Liver (tissue), 9 donors: ENCODE data around the gene ITPRIPL2. TPM values are rescaled to one million over a fixed set of nuclear protein-coding genes. Genes with fewer than 3 reads are reported as not detected.

Source experiments
- DNase-seq: peaks from one replicate; pipeline ENCODE4 v3.0.0-alpha.2; 2017; ENCODE audit warnings: low spot score
- H3K27ac ChIP-seq, 2 donors: one replicate each; pipeline ENCODE4 v1.7.0; 2013; ENCODE audit warnings: inconsistent platforms in 2 of 2, low read length in 2 of 2, control low read depth in 1 of 2, low read depth in 1 of 2, mild to moderate bottlenecking in 1 of 2
- H3K27me3 ChIP-seq, 4 donors: one replicate each; pipeline versions ENCODE4 v1.6.1 to v1.7.0; 2013; ENCODE audit warnings: low read length in 3 of 4, inconsistent platforms in 1 of 4, mild to moderate bottlenecking in 1 of 4, moderate library complexity in 1 of 4; ENCODE audit not compliant: control insufficient read depth in 4 of 4, insufficient read depth in 4 of 4
- H3K36me3 ChIP-seq, 4 donors: one replicate each; pipeline versions ENCODE4 v1.6.1 to v1.7.0; 2013; ENCODE audit warnings: low read length in 3 of 4, mild to moderate bottlenecking in 3 of 4, low read depth in 1 of 4, moderate library complexity in 1 of 4; ENCODE audit not compliant: control insufficient read depth in 4 of 4, insufficient read depth in 3 of 4
- H3K4me1 ChIP-seq, 4 donors: one replicate each; pipeline versions ENCODE4 v1.6.1 to v1.7.0; 2013; ENCODE audit warnings: low read length in 3 of 4, mild to moderate bottlenecking in 3 of 4, moderate library complexity in 1 of 4; ENCODE audit not compliant: control insufficient read depth in 4 of 4, insufficient read depth in 4 of 4
- H3K4me3 ChIP-seq, 3 donors: one replicate each; pipeline versions ENCODE4 v1.6.1 to v1.7.0; 2013; ENCODE audit warnings: low read length in 3 of 3, control low read depth in 1 of 3, low read depth in 1 of 3, mild to moderate bottlenecking in 1 of 3
- H3K9ac ChIP-seq, 2 donors: one replicate each; pipeline ENCODE4 v1.7.0; 2013; ENCODE audit warnings: low read length in 2 of 2, mild to moderate bottlenecking in 2 of 2, moderate library complexity in 2 of 2, control low read depth in 1 of 2, low read depth in 1 of 2
- H3K9me3 ChIP-seq, 4 donors: one replicate each; pipeline versions ENCODE4 v1.6.1 to v1.7.0; 2013; ENCODE audit warnings: low read length in 3 of 4; ENCODE audit not compliant: control insufficient read depth in 4 of 4
- ATF3 ChIP-seq: IDR thresholded peaks from 2 replicates; pipeline ENCODE4 v1.6.1; 2016; ENCODE audit warnings: antibody characterized with exemption
- CTCF ChIP-seq: fragments of 150-350 bp; IDR thresholded peaks from 2 replicates; pipeline ENCODE4 v1.5.1; 2017; ENCODE audit warnings: improper control_type of control experiment, low read depth, low read length; ENCODE audit not compliant: missing input control
- EGR1 ChIP-seq, 2 donors: IDR thresholded peaks; 2 replicates each; pipeline ENCODE4 v1.6.1; 2016 to 2018; ENCODE audit warnings: antibody characterized with exemption in 2 of 2, low read depth in 2 of 2
- FOXA1 ChIP-seq: IDR thresholded peaks from 2 replicates; pipeline ENCODE4 v1.6.1; 2016; ENCODE audit warnings: antibody characterized with exemption
- FOXA2 ChIP-seq: IDR thresholded peaks from 2 replicates; pipeline ENCODE4 v1.6.1; 2016; ENCODE audit warnings: antibody characterized with exemption
- GABPA ChIP-seq, 2 donors: IDR thresholded peaks in 1 of 2; conservative IDR thresholded peaks in 1 of 2; 2 replicates each; pipeline ENCODE4 v1.6.1; 2016; ENCODE audit warnings: antibody characterized with exemption in 2 of 2, mild to moderate bottlenecking in 1 of 2, moderate library complexity in 1 of 2
- HNF4A ChIP-seq, 2 donors: conservative IDR thresholded peaks; 2 replicates each; pipeline ENCODE4 v1.6.1; 2016; ENCODE audit warnings: antibody characterized with exemption in 2 of 2, mild to moderate bottlenecking in 2 of 2
- HNF4G ChIP-seq: IDR thresholded peaks from 2 replicates; pipeline ENCODE4 v1.6.1; 2016; ENCODE audit warnings: antibody characterized with exemption
- JUND ChIP-seq, 2 donors: IDR thresholded peaks; 2 replicates each; pipeline ENCODE4 v1.6.1; 2016; ENCODE audit warnings: antibody characterized with exemption in 2 of 2
- MAX ChIP-seq: IDR thresholded peaks from 2 replicates; pipeline ENCODE4 v1.6.1; 2016; ENCODE audit warnings: antibody characterized with exemption
- NR2F2 ChIP-seq: IDR thresholded peaks from 2 replicates; pipeline ENCODE4 v1.6.1; 2016; ENCODE audit warnings: antibody characterized with exemption
- RAD21 ChIP-seq, 2 donors: IDR thresholded peaks; 2 replicates each; pipeline ENCODE4 v1.6.1; 2016; ENCODE audit warnings: antibody characterized with exemption in 2 of 2, mild to moderate bottlenecking in 2 of 2
- REST ChIP-seq: IDR thresholded peaks from 2 replicates; pipeline ENCODE4 v1.6.1; 2016; ENCODE audit warnings: antibody characterized with exemption, mild to moderate bottlenecking
- RXRA ChIP-seq, 2 donors: IDR thresholded peaks; 2 replicates each; pipeline ENCODE4 v1.6.1; 2017 to 2018; ENCODE audit warnings: antibody characterized with exemption in 2 of 2, mild to moderate bottlenecking in 1 of 2
- SP1 ChIP-seq: IDR thresholded peaks from 2 replicates; pipeline ENCODE4 v1.6.1; 2018; ENCODE audit warnings: antibody characterized with exemption, mild to moderate bottlenecking
- TAF1 ChIP-seq: conservative IDR thresholded peaks from 2 replicates; pipeline ENCODE4 v1.6.1; 2016; ENCODE audit warnings: antibody characterized with exemption, mild to moderate bottlenecking
- YY1 ChIP-seq: IDR thresholded peaks from 2 replicates; pipeline ENCODE4 v1.6.1; 2016; ENCODE audit warnings: antibody characterized with exemption, mild to moderate bottlenecking
- ZBTB33 ChIP-seq: IDR thresholded peaks from 2 replicates; pipeline ENCODE4 v1.6.1; 2016; ENCODE audit warnings: antibody characterized with exemption
- WGBS: extraction: QIAGEN DNeasy Blood & Tissue Kit; methylation state at CpG from one replicate; pipeline ENCODE4 v1.1.7; 2013; 5-methylcytosine and 5-hydroxymethylcytosine counted together
- polyA plus RNA-seq, 2 donors: library from polyadenylated mRNA; stranded (reverse) in 1 of 2; unstranded in 1 of 2; fragments of 200-250 nt in 1 of 2; fragments of >200 nt in 1 of 2; fragmentation: Nextera tagmentation in 1 of 2; extraction: Ambion mirVana in 1 of 2; gene quantifications; one replicate each; pipeline versions ENCODE4 v1.2.1 to v1.2.3, GENCODE V29; 2013 to 2015
- total RNA-seq, 2 donors: library from RNA; depleted of rRNA; stranded (reverse); fragments of >200 nt; gene quantifications; one replicate each; pipeline ENCODE4 v1.2.3, GENCODE V29; 2014
- donor health status: healthy.
- donor health status: healthy.
- donor health status: healthy.
- donor health status: healthy.
- donor health status: healthy.

Gene ITPRIPL2
- total and polyA plus RNA-seq, 4 donors = 2.2 to 14.3 (median 5.5) TPM

- Histone ChIP-seq H3K27ac (no peak overlapping the region), H3K27me3 (no peaks in the 10 kb centered on the region), H3K9me3 (peaks cover 0 to 3% (median under 1%) of the 10 kb centered on the region in 4 donors), H3K4me3 (no peak overlapping the region), H3K36me3 (no peaks in the 10 kb centered on the region), H3K4me1 (peaks cover 5 to 29% (median 14%) of the 10 kb centered on the region in 4 donors), H3K9ac (no peak overlapping the region)
- no peak for TF ChIP-seq FOXA1
- no peak for TF ChIP-seq MAX
- no peak for TF ChIP-seq NR2F2
- no peak for TF ChIP-seq ZBTB33
- no peak for TF ChIP-seq ATF3
- no peak for TF ChIP-seq YY1
- TF ChIP-seq GABPA (IDR thresholded peaks at IDR 0.05 in 1 of 2, conservative IDR thresholded peaks at IDR 0.05 in 1 of 2) = no peak
- no peak for TF ChIP-seq HNF4A (conservative IDR thresholded peaks at IDR 0.05)
- no peak for DNase-seq
Observed at GRCh38 chr16:19126300-19126699, 12.5 kb downstream of the ITPRIPL2 start.

GRCh38 chr16:19127205-19127604 is 13.4 kb downstream of the ITPRIPL2 start:
- Histone ChIP-seq H3K27me3 (no peaks in the 10 kb centered on the region), H3K9ac (no peak overlapping the region), H3K9me3 (peaks cover 0 to 3% (median under 1%) of the 10 kb centered on the region in 4 donors), H3K36me3 (no peaks in the 10 kb centered on the region), H3K27ac (no peak overlapping the region), H3K4me3 (no peak overlapping the region), H3K4me1 (peaks cover 5 to 35% (median 23%) of the 10 kb centered on the region in 4 donors)
- no peak for DNase-seq
- TF ChIP-seq ATF3 (no peak), HNF4A (conservative IDR thresholded peaks at IDR 0.05) (no peak), FOXA1 (no peak), GABPA (IDR thresholded peaks at IDR 0.05 in 1 of 2, conservative IDR thresholded peaks at IDR 0.05 in 1 of 2) (no peak), FOXA2 (no peak), JUND (IDR thresholded peaks at IDR 0.05) (no peak), CTCF (no peak), RXRA (IDR thresholded peaks at IDR 0.05) (no peak), REST (no peak), MAX (no peak), SP1 (no peak), HNF4G (no peak), TAF1 (no peak), EGR1 (IDR thresholded peaks at IDR 0.05; ENCODE audit: low read depth in 2 of 2) (no peak), ZBTB33 (no peak), RAD21 (IDR thresholded peaks at IDR 0.05) (no peak), NR2F2 (no peak)
- WGBS = 82% methylated on average over 3 of the region's 3 CpGs
